ENCODE data around the gene UTP15. TPM values are rescaled to one million over a fixed set of nuclear protein-coding genes. Genes with fewer than 3 reads are reported as not detected.

UTP15 gene
- total RNA-seq, 1 experiment from 2014 or later, result 35.2 TPM

DNA sequence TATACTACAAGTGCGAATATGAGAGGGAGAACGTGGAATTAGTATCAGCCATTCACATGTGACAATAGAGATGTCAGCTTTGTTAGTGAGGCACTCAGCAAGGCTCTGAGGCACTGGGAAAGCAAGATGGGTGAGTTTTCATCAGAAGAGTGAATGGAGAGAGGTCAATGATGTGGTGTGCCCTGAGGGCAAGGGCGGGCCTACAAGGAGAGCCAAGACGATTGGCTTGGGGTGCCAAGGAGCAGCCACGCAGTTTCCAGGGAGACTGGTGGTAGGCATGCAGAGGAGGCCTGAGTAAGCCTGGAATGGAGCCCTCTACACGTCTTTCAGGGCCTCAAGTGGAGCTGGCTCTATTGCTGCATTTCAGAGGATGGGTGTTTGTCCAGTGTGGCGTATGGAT is 42.6 kb upstream of the UTP15 start:
- Mint-ChIP-seq H3K36me3 (no peaks in the 10 kb centered on the region), H3K27me3 (ENCODE audit: low read depth) (no peaks in the 10 kb centered on the region), H3K27ac (no peak overlapping the region), H3K4me3 (no peak overlapping the region), H3K9me3 (no peaks in the 10 kb centered on the region), H3K4me1 (peaks cover 9% of the 10 kb centered on the region)
- DNase-seq (ENCODE audit: low spot score) (no peak), ATAC-seq (no peak)
- no peak for TF ChIP-seq RORB (CRISPR knock-in tag; IDR thresholded peaks at IDR 0.05)
- TF ChIP-seq, protein P1, sequence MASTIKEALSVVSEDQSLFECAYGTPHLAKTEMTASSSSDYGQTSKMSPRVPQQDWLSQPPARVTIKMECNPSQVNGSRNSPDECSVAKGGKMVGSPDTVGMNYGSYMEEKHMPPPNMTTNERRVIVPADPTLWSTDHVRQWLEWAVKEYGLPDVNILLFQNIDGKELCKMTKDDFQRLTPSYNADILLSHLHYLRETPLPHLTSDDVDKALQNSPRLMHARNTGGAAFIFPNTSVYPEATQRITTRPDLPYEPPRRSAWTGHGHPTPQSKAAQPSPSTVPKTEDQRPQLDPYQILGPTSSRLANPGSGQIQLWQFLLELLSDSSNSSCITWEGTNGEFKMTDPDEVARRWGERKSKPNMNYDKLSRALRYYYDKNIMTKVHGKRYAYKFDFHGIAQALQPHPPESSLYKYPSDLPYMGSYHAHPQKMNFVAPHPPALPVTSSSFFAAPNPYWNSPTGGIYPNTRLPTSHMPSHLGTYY (CRISPR knock-in tag; IDR thresholded peaks at IDR 0.05), result no peak
- TF ChIP-seq MYBL2 (CRISPR knock-in tag; IDR thresholded peaks at IDR 0.05), result no peak
- TF ChIP-seq, protein P2, sequence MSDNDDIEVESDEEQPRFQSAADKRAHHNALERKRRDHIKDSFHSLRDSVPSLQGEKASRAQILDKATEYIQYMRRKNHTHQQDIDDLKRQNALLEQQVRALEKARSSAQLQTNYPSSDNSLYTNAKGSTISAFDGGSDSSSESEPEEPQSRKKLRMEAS (CRISPR knock-in tag; IDR thresholded peaks at IDR 0.05), result no peak
- TF ChIP-seq, protein P3, sequence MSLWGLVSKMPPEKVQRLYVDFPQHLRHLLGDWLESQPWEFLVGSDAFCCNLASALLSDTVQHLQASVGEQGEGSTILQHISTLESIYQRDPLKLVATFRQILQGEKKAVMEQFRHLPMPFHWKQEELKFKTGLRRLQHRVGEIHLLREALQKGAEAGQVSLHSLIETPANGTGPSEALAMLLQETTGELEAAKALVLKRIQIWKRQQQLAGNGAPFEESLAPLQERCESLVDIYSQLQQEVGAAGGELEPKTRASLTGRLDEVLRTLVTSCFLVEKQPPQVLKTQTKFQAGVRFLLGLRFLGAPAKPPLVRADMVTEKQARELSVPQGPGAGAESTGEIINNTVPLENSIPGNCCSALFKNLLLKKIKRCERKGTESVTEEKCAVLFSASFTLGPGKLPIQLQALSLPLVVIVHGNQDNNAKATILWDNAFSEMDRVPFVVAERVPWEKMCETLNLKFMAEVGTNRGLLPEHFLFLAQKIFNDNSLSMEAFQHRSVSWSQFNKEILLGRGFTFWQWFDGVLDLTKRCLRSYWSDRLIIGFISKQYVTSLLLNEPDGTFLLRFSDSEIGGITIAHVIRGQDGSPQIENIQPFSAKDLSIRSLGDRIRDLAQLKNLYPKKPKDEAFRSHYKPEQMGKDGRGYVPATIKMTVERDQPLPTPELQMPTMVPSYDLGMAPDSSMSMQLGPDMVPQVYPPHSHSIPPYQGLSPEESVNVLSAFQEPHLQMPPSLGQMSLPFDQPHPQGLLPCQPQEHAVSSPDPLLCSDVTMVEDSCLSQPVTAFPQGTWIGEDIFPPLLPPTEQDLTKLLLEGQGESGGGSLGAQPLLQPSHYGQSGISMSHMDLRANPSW (CRISPR knock-in tag; conservative IDR thresholded peaks at IDR 0.05; ENCODE audit: low read depth), result no peak
- TF ChIP-seq GRHL2 (CRISPR knock-in tag; IDR thresholded peaks at IDR 0.05; ENCODE audit: insufficient replicate concordance, severe bottlenecking), result no peak
- TF ChIP-seq, protein P4, sequence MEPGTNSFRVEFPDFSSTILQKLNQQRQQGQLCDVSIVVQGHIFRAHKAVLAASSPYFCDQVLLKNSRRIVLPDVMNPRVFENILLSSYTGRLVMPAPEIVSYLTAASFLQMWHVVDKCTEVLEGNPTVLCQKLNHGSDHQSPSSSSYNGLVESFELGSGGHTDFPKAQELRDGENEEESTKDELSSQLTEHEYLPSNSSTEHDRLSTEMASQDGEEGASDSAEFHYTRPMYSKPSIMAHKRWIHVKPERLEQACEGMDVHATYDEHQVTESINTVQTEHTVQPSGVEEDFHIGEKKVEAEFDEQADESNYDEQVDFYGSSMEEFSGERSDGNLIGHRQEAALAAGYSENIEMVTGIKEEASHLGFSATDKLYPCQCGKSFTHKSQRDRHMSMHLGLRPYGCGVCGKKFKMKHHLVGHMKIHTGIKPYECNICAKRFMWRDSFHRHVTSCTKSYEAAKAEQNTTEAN (CRISPR knock-in tag; IDR thresholded peaks at IDR 0.05), result no peak
- CTCF ChIA-PET, result interaction anchor here (1.2 kb wide), 1 partner anchor 36 kb away, joined by 3 read pairs; no protein-coding TSS in a partner anchor
- POLR2A ChIA-PET, result no interaction called here

DNA sequence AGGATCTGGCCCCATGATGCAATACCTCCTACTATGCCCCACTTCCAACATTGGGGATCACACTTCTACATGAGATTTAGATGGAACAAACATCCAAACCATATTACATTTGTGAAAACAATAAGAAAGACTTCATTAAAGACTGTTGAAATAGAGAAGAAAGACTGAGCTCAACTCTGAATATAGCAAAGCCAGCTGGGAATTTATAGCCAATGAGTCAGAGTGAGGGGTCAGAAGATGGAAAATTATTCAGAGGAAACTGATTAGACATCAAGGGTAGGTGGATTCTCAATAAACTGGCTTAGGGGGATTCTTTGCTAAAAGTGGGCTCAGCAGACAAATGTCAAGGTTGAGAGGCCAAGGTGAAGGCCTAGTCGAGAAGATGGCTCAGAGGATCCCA is 41.7 kb upstream of the UTP15 start:
- H3K9me3 Mint-ChIP-seq, result no peaks in the 10 kb centered on the region
- TF ChIP-seq MXD4 (CRISPR knock-in tag; IDR thresholded peaks at IDR 0.05; ENCODE audit: borderline replicate concordance) (no peak), ESRRA (CRISPR knock-in tag; IDR thresholded peaks at IDR 0.05; ENCODE audit: borderline replicate concordance) (no peak), EMX1 (CRISPR knock-in tag; IDR thresholded peaks at IDR 0.05) (no peak), ZNF317 (CRISPR knock-in tag; IDR thresholded peaks at IDR 0.05; ENCODE audit: borderline replicate concordance, low read depth) (no peak)
- TF ChIP-seq, protein P5, sequence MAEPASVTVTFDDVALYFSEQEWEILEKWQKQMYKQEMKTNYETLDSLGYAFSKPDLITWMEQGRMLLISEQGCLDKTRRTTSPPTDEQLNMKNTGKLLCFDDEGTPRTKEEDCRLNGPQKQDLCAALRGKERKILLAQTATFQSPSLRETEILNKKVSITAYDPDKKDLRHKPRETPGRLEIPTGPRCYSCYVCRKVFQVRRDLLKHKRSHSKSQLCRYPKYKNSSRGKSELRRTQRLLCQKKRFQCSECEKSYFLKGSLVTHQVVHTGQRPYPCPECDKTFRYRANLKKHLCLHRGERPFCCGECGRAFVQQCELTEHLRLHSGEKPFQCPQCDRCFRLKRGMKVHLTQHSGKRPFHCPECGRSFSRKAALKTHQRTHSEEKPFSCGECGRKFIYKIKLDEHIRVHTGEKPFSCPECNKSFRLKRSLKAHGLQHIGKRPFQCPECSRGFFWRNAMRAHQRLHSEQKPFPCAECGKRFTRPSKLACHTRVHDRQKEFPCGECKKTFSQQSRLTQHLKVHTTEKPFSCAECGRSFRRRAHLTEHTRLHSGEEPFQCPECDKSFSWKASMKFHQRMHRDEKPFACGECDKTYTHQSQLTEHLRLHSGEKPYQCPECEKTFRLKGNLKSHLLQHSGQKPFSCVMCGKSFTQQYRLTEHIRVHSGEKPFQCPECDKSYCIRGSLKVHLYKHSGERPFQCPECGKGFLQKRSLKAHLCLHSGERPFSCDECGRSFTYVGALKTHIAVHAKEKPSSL (CRISPR knock-in tag; conservative IDR thresholded peaks at IDR 0.05), result no peak
- TF ChIP-seq, protein P6, sequence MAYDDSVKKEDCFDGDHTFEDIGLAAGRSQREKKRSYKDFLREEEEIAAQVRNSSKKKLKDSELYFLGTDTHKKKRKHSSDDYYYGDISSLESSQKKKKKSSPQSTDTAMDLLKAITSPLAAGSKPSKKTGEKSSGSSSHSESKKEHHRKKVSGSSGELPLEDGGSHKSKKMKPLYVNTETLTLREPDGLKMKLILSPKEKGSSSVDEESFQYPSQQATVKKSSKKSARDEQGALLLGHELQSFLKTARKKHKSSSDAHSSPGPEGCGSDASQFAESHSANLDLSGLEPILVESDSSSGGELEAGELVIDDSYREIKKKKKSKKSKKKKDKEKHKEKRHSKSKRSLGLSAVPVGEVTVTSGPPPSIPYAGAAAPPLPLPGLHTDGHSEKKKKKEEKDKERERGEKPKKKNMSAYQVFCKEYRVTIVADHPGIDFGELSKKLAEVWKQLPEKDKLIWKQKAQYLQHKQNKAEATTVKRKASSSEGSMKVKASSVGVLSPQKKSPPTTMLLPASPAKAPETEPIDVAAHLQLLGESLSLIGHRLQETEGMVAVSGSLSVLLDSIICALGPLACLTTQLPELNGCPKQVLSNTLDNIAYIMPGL (CRISPR knock-in tag; IDR thresholded peaks at IDR 0.05), result no peak
- TF ChIP-seq, protein P7, sequence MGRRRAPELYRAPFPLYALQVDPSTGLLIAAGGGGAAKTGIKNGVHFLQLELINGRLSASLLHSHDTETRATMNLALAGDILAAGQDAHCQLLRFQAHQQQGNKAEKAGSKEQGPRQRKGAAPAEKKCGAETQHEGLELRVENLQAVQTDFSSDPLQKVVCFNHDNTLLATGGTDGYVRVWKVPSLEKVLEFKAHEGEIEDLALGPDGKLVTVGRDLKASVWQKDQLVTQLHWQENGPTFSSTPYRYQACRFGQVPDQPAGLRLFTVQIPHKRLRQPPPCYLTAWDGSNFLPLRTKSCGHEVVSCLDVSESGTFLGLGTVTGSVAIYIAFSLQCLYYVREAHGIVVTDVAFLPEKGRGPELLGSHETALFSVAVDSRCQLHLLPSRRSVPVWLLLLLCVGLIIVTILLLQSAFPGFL (CRISPR knock-in tag; IDR thresholded peaks at IDR 0.05; ENCODE audit: borderline replicate concordance), result no peak
- TF ChIP-seq, protein P8, sequence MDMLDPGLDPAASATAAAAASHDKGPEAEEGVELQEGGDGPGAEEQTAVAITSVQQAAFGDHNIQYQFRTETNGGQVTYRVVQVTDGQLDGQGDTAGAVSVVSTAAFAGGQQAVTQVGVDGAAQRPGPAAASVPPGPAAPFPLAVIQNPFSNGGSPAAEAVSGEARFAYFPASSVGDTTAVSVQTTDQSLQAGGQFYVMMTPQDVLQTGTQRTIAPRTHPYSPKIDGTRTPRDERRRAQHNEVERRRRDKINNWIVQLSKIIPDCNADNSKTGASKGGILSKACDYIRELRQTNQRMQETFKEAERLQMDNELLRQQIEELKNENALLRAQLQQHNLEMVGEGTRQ (CRISPR knock-in tag; IDR thresholded peaks at IDR 0.05), result no peak
- POLR2A ChIA-PET, result no interaction called here

More for the DNA sequence above, 41.7 kb upstream of the UTP15 start:
- CTCF ChIA-PET, result interaction anchor here (0.8 to 1.2 kb wide), 2 partner anchors 13 to 35 kb away, joined by 3 read pairs; no protein-coding TSS in a partner anchor
- H3K27me3 Mint-ChIP-seq (ENCODE audit: low read depth), result no peaks in the 10 kb centered on the region
- no peak overlapping the region for H3K4me3 Mint-ChIP-seq
- no peak overlapping the region for H3K27ac Mint-ChIP-seq
- H3K4me1 Mint-ChIP-seq, result peaks cover 18% of the 10 kb centered on the region
- no peak for ATAC-seq
- DNase-seq (ENCODE audit: low spot score), result no peak
- H3K36me3 Mint-ChIP-seq, result no peaks in the 10 kb centered on the region
